ENCODE measurements around the gene ANKRD13D. TPM values are rescaled to one million over a fixed set of nuclear protein-coding genes. Genes with fewer than 3 reads are reported as not detected.

ANKRD13D gene
- polyA plus RNA-seq, 1 of the 3 experiments (the other 2 are of a cell fraction) = 50.2 TPM

DNA sequence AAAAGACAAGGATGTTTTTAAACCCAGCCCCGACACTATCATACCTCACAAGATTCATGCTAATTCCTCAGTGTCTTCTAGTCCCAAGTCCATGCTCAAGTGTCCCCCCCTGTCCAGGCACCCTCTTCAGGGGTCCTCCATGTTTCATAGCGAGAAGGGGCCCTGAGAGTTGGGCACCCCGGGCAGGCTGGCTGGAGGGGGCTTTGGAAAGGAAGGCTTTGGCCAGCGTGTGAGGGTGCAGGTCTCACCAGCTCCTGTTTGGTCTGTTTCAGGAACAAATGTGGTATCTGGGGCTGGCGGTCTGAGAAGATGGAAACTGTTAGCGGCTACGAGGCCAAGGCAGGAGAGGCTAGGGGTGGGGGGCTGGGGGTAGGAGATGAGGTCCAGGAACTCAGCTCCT is 9.7 kb downstream of the ANKRD13D start:
- Histone ChIP-seq H3K79me2 (ENCODE audit: insufficient read depth) (peaks cover 45% of the 10 kb centered on the region), H3F3A (replicated peaks; ENCODE audit: insufficient read depth) (peaks cover 15% of the 10 kb centered on the region), H3K9ac (no peak overlapping the region), H3K9me2 (no peaks in the 10 kb centered on the region), H3K27me3 (ENCODE audit: insufficient read depth) (no peaks in the 10 kb centered on the region), H3K4me3 (ENCODE audit: low read depth in 2 of 2, low read length in 1 of 2) (no peak overlapping the region), H3K4me2 (no peak overlapping the region), H2AFZ (ENCODE audit: low read depth) (no peak overlapping the region), H3K27ac (ENCODE audit: low read depth in 2 of 2, low read length in 1 of 2) (no peak overlapping the region), H3K4me1 (ENCODE audit: control insufficient read depth in 1 of 2, insufficient read depth in 2 of 2, low read depth in 1 of 2, low read length in 1 of 2) (peaks cover 8 to 9% of the 10 kb centered on the region in 2 experiments; a peak in 1 of 4 replicates), H3K36me3 (replicated peaks in 1 of 2; ENCODE audit: control insufficient read depth in 1 of 2, insufficient read depth in 2 of 2, low read length in 1 of 2) (peaks cover 42 to 46% of the 10 kb centered on the region in 2 experiments), H4K20me1 (ENCODE audit: insufficient read depth) (no peaks in the 10 kb centered on the region), H3K9me3 (peaks cover 15% of the 10 kb centered on the region; the same call in 1 of the 2 replicates)
- ChIA-PET CTCF (interaction anchor here (0.8 to 2.8 kb wide), 5 partner anchors 8 to 48 kb away, joined by 3 to 10 read pairs (median 3); partner anchors contain the start of gene ANKRD13D), POLR2A (interaction anchor here (0.7 kb wide), 1 partner anchor 55 kb away, joined by 3 read pairs; no protein-coding TSS in a partner anchor)
- no peak for TF ChIP-seq TCF12 (IDR thresholded peaks at IDR 0.05)
- TF ChIP-seq EZH2phosphoT487 (IDR thresholded peaks at IDR 0.05; ENCODE audit: borderline replicate concordance, low read depth) = no peak
- TF ChIP-seq RXRA (IDR thresholded peaks at IDR 0.05; ENCODE audit: borderline replicate concordance, low read depth) = no peak
- DNase-seq = no peak
- WGBS (ENCODE audit: low lambda C conversion rate) = 97% methylated on average over 7 of the region's 7 CpGs

DNA sequence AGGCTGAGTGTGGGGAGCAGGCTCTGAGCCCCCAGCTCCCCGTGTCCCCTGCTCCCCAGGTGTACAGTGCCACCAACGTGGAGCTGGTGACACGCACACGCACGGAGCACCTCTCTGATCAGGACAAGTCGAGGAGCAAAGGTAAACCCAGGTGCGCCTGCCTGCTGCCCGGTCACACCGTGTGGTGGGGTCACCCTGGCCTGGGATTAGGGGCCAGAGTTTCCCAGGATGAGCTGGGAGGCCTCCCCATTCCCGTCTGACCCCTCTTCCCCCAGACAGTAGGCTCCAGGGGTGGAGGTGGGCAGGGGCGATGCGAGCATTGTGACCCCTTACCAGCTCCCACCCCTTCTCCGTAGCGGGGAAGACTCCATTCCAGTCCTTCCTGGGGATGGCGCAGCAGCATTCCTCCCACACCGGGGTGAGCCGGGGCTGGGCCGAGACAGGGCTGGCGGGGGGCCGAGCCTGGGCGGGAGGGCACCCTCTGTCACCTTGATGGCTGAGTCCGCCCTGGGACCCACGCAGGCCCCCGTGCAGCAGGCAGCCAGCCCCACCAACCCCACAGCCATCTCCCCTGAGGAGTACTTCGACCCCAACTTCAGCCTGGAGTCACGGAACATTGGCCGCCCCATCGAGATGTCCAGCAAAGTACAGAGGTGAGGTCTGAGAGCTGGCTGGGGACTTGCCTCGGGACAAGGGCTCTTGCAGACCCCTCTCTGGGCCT is 10.5 kb downstream of the ANKRD13D start:
- no peak overlapping the region for H3K4me2 ChIP-seq
- POLR2A ChIA-PET = no interaction called here
- H4K20me1 ChIP-seq (ENCODE audit: insufficient read depth) = no peaks in the 10 kb centered on the region
- 92% methylated on average over 9 of the region's 29 CpGs for WGBS (ENCODE audit: low lambda C conversion rate)
- H3K9ac ChIP-seq = no peak overlapping the region
- H3K9me3 ChIP-seq = peaks cover 15% of the 10 kb centered on the region; the same call in 1 of the 2 replicates
- peaks cover 37 to 38% of the 10 kb centered on the region in 2 experiments for H3K36me3 ChIP-seq (replicated peaks in 1 of 2; ENCODE audit: control insufficient read depth in 1 of 2, insufficient read depth in 2 of 2, low read length in 1 of 2)
- peaks cover 37% of the 10 kb centered on the region for H3K79me2 ChIP-seq (ENCODE audit: insufficient read depth)
- no peaks in the 10 kb centered on the region for H3K27me3 ChIP-seq (ENCODE audit: insufficient read depth)
- H2AFZ ChIP-seq (ENCODE audit: low read depth) = no peak overlapping the region
- peaks cover 11% of the 10 kb centered on the region for H3F3A ChIP-seq (replicated peaks; ENCODE audit: insufficient read depth)
- H3K4me1 ChIP-seq (ENCODE audit: control insufficient read depth in 1 of 2, insufficient read depth in 2 of 2, low read depth in 1 of 2, low read length in 1 of 2) = peaks cover 13 to 16% of the 10 kb centered on the region in 2 experiments; a peak in 2 of 4 replicates
- H3K27ac ChIP-seq (ENCODE audit: low read depth in 2 of 2, low read length in 1 of 2) = no peak overlapping the region
- H3K4me3 ChIP-seq (ENCODE audit: low read depth in 2 of 2, low read length in 1 of 2) = no peak overlapping the region
- no peak for TF ChIP-seq FOXJ3 (CRISPR knock-in tag; IDR thresholded peaks at IDR 0.05)
- no peak for TF ChIP-seq FOXM1 (IDR thresholded peaks at IDR 0.05; ENCODE audit: low read depth)
- TF ChIP-seq MXI1 (IDR thresholded peaks at IDR 0.05; ENCODE audit: low read depth, low read length) = no peak
- TF ChIP-seq RFX5 (IDR thresholded peaks at IDR 0.05; ENCODE audit: low read length) = no peak
- TF ChIP-seq TEAD4 (IDR thresholded peaks at IDR 0.05; ENCODE audit: borderline replicate concordance, insufficient read depth) = no peak
- TF ChIP-seq TAF1 (IDR thresholded peaks at IDR 0.05; ENCODE audit: borderline replicate concordance, low read depth, low read length) = no peak
- TF ChIP-seq, protein P1, sequence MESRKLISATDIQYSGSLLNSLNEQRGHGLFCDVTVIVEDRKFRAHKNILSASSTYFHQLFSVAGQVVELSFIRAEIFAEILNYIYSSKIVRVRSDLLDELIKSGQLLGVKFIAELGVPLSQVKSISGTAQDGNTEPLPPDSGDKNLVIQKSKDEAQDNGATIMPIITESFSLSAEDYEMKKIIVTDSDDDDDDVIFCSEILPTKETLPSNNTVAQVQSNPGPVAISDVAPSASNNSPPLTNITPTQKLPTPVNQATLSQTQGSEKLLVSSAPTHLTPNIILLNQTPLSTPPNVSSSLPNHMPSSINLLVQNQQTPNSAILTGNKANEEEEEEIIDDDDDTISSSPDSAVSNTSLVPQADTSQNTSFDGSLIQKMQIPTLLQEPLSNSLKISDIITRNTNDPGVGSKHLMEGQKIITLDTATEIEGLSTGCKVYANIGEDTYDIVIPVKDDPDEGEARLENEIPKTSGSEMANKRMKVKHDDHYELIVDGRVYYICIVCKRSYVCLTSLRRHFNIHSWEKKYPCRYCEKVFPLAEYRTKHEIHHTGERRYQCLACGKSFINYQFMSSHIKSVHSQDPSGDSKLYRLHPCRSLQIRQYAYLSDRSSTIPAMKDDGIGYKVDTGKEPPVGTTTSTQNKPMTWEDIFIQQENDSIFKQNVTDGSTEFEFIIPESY (IDR thresholded peaks at IDR 0.05; ENCODE audit: borderline replicate concordance, low read depth) = no peak
- TF ChIP-seq EZH2phosphoT487 (IDR thresholded peaks at IDR 0.05; ENCODE audit: borderline replicate concordance, low read depth) = no peak
- no peak for DNase-seq
- CTCF ChIA-PET = interaction anchor here (0.9 to 2.8 kb wide), 3 partner anchors 10 to 37 kb away, joined by 3 to 10 read pairs (median 3); partner anchors contain the start of gene ANKRD13D
- no peaks in the 10 kb centered on the region for H3K9me2 ChIP-seq

All from SK-N-SH (cell line).